ENCODE measurements around the gene MAP7D1.

DNA sequence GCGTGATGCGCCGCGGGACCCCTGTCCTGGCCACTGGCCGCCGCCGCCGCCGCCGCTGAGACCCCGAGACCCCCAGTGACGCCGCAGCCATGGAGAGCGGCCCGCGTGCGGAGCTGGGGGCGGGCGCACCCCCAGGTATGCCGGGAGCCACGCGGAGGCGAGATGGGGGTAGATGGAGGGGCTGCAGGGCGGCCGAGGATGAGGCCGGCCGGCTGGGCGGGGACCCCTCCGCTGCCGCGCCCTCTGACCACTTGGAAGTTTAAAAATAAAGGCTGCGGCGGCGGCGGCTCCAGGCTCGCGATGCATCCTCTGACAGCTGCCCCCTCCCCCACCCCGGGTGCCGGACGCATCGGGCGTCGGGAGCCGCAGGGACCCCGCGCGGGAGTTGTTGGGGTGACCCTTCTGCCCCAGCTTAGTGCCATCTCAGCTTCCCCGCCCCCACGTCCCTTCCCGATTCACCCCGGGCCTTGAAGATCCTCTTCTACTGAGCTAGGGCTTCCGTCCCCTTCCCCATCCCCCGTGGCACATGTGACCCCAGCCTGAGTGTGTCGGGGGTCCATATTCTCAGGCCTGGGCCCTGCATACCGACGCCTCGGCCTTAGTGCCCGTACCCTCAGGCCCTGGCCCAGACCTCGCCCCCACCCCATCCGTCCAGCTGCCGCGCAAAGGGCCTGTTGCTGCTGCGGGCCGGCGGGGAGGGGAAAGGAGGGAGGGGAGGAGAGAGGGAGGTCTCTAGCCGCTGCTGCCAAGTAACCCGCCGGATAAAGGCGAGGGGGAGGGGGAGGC lies 562 bp downstream of the MAP7D1 start:
- TF ChIP-seq SUZ12 (IDR thresholded peaks at IDR 0.05) (no peak), FOXM1 (IDR thresholded peaks at IDR 0.05; ENCODE audit: borderline replicate concordance) (no peak), TARDBP (IDR thresholded peaks at IDR 0.05) (no peak), BHLHE40 (IDR thresholded peaks at IDR 0.05; ENCODE audit: borderline replicate concordance) (no peak), FOXK2 (IDR thresholded peaks at IDR 0.05) (no peak)
- TF ChIP-seq, protein P1, sequence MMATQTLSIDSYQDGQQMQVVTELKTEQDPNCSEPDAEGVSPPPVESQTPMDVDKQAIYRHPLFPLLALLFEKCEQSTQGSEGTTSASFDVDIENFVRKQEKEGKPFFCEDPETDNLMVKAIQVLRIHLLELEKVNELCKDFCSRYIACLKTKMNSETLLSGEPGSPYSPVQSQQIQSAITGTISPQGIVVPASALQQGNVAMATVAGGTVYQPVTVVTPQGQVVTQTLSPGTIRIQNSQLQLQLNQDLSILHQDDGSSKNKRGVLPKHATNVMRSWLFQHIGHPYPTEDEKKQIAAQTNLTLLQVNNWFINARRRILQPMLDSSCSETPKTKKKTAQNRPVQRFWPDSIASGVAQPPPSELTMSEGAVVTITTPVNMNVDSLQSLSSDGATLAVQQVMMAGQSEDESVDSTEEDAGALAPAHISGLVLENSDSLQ (IDR thresholded peaks at IDR 0.05): no peak
